NCI-H2081 treated with DMSO at 0.1 percent for 48 hours (cell line): ENCODE results near the gene TSPO.

Source experiments
- DNase-seq: peaks from one replicate; lab custom pipeline; 2025; lab: John Stamatoyannopoulos, UW

TSPO gene

GRCh38 chr22:43202326-43202725 is 51.0 kb downstream of the TSPO start:
- DNase-seq, result no peak

GRCh38 chr22:43202756-43203410 is 51.5 kb downstream of the TSPO start:
- DNase-seq, result no peak

- DNase-seq, result no peak
Observed at GRCh38 chr22:43203471-43203981, 52.2 kb downstream of the TSPO start.

- DNase-seq, result no peak
Observed at GRCh38 chr22:43205261-43205691, 53.9 kb downstream of the TSPO start.

- DNase-seq, result no peak
Observed at GRCh38 chr22:43205748-43206508, 54.6 kb downstream of the TSPO start.

- DNase-seq, result no peak
Observed at GRCh38 chr22:43206509-43207161, 55.3 kb downstream of the TSPO start.

- no peak for DNase-seq
Observed at GRCh38 chr22:43207386-43207785, 56.0 kb downstream of the TSPO start.

- DNase-seq, result no peak
Observed at GRCh38 chr22:43207849-43208702, 56.7 kb downstream of the TSPO start.

GRCh38 chr22:43208703-43209522 is 57.6 kb downstream of the TSPO start:
- no peak for DNase-seq

GRCh38 chr22:43209523-43209890 is 58.1 kb downstream of the TSPO start:
- DNase-seq, result no peak

GRCh38 chr22:43209971-43210370 is 58.6 kb downstream of the TSPO start:
- DNase-seq, result no peak

- no peak for DNase-seq
Observed at GRCh38 chr22:43210631-43211515, 59.5 kb downstream of the TSPO start.

GRCh38 chr22:43211941-43212433 is 60.6 kb downstream of the TSPO start:
- no peak for DNase-seq

- DNase-seq, result no peak
Observed at GRCh38 chr22:43212434-43212952, 61.1 kb downstream of the TSPO start.
